Mesenteric fat pad (tissue), 1 donor: ENCODE data around the gene GNA14. TPM values are rescaled to one million over a fixed set of nuclear protein-coding genes. Genes with fewer than 3 reads are reported as not detected.
"Not testable (repeated sequence)": the region's sequence is repeated elsewhere in the genome, so short reads cannot be mapped to it uniquely, and the experiment has no call there.

Experiments
- DNase-seq: peaks from one replicate; pipeline ENCODE4 v3.0.0-alpha.2; 2020; ENCODE audit warnings: low spot score
- long read RNA-seq: library from polyadenylated mRNA; unstranded; transcript quantifications from one replicate; pipeline ENCODE4 v2.0.0, GENCODE V29; 2020
- total RNA-seq: library from RNA; stranded (reverse); fragmentation: NEBNext Ultra II Directional; extraction: Animal tissue kit (Norgen Biotek cat#: 25700); gene quantifications from one replicate; pipeline ENCODE4 v1.2.1, GENCODE V29; 2021
- donor health status: DM: yes; HTN: yes; CAD: no.

Gene GNA14
- 4.8 TPM for total RNA-seq
- long read RNA-seq, transcript GNA14-201 (7 exons, 2,482 nt), result major isoform, 20 of 38 reads
- long read RNA-seq, partial matches to known transcripts, result 8 of 38 reads
- long read RNA-seq, other reads (novel, unspliced or antisense), result 10 of 38 reads

DNA sequence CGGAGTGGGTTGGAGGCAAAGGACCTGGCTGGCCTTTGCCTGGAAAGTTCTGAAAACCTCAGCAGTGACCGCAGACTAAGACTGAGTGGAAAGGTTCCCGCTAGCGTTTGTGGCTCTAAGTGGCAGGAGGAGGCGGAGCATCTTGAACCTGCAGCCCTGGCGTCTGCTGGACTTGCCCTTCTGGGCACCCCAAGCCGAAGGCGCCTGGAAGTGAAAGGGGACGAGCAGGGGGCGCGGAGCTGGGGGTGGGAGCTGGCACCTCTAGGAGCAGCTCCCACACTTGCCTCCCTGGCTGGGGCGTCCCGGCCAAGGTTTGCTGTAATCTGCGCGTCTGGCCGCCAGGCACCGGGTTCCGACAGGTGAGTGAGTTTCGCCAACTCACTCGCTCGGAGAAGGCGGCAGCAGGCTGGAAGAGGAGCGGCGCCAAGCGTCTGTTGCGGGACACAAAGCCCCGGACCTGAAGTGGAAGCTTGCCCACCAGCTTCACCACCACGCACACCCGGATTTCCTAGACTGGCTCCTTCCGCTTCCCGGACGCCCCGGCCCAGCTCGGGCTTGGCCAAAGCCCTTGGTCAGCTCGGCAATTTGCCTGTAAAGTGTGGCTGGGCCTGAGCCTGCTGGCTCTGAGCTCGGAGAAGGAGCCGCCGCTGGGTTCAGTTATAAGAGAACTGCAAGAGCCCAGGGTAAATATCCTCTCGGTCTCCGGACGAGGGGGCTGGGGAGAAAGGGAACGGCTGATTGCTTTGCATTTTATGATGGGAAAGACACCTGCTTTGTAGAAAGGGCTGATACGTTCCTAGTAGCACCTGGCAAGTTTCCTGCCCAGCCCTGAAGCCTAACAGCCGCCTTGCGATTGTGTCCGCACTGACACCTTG is at the start of gene GNA14:
TSS of gene GNA14 (minus strand) at position 89 of the 875 bp plus-strand sequence. CDS start 529 bp downstream, outside the sequence.
- no peak for DNase-seq

DNA sequence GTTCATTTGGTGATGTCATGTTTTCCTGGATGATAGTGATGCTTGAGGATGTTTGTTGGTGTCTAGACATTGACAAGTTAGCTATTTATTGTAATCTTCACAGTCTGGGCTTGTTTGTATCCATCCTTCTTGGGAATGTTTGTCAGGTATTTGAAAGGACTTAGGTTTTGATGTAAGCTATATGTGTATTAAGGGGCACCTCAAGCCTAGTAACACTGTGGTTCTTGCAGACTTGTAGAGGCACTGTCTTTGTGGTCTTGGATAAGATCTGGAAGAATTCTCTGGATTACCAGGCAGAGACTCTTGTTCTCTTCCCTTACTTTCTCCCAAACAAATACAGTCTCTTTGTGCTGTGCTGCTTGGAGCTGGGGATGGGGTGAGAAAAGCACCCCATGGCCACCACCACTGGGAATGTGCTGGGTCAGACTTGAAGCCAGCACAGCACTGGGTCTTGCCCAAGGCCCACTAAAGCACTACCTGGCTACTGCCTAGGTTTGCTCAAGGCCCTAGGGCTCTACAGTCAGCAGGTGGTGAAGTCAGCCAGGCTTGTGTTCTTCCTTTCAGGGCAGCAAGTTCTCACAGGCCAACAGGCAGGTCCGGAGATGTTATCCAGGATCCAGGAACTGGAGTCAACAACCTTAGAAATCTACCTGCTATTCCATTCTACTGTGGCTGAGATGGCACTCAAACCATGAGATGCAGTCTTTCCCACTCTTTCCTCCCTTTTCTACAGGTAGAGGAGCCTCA is 49.3 kb upstream of the GNA14 start:
- no peak for DNase-seq

DNA sequence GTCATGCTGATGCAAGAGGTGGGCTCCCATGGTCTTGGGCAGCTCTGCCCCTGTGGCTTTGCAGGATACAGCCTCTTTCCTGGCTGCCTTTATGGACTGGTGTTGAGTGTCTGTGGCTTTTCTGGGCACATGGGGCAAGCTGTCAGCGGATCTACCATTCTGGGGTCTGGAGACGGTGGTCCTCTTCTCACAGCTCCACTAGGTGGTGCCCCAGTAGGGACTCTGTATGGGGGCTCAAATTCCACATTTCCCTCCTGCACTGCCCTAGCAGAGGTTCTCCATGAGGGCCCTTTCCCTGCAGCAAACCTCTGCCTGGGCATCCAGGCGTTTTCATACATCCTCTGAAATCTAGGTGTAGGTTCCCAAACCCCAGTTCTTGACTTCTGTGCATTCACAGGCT is 42.6 kb upstream of the GNA14 start:
- not testable (repeated sequence) for DNase-seq

DNA sequence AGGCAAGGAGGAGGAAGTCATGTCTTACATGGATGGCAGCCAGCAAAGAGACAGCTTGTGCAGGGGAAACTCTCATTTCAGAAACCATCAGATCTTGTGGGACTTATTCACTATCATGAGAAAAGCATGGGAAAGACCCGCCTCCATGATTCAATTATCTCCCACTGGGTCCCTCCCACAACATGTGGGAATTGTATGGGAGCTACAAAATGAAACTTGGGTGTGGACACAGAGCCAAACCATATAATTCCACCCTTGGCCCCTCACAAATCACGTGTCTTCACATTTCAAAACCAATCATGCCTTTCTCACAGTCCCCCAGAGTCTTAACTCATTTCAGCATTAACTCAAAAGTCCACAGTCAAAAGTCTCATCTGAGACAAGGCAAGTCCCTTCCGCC is 42.0 kb upstream of the GNA14 start:
- DNase-seq, result not testable (repeated sequence)

DNA sequence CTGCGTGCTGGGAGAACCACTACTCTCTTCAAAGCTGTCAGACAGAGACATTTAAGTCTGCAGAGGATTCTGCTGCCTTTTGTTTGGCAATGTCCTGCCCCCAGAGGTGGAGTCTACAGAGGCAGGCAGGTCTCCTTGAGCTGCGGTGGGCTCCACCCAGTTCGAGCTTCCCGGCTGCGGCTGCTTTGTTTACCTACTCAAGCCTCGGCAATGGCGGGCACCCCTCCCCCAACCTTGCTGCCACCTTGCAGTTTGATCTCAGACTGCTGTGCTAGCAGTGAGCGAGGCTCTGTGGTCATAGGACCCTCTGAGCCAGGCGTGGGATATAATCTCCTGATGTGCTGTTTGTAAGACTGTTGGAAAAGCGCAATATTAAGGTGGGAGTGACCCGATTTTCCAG is 39.6 kb upstream of the GNA14 start:
- DNase-seq, result not testable (repeated sequence)

DNA sequence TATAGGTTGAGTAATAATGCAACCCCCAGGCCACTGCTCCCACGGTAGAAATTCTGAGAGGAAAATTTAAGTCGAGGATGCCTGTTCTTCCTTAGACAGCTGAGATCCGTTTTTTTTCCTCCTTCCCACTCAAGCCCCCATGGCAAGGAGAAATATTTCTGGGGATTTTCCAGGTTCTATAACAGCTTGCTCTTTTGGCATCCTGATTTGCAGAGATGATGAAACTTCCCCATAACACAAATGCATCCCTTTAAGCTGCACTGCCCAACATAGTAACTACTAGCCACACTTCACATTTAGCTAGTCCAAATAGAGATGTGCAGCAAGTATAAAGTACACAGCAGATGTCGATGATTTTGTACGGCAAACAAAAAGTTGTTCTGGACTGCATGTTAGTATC is 32.5 kb upstream of the GNA14 start:
- DNase-seq, result no peak

DNA sequence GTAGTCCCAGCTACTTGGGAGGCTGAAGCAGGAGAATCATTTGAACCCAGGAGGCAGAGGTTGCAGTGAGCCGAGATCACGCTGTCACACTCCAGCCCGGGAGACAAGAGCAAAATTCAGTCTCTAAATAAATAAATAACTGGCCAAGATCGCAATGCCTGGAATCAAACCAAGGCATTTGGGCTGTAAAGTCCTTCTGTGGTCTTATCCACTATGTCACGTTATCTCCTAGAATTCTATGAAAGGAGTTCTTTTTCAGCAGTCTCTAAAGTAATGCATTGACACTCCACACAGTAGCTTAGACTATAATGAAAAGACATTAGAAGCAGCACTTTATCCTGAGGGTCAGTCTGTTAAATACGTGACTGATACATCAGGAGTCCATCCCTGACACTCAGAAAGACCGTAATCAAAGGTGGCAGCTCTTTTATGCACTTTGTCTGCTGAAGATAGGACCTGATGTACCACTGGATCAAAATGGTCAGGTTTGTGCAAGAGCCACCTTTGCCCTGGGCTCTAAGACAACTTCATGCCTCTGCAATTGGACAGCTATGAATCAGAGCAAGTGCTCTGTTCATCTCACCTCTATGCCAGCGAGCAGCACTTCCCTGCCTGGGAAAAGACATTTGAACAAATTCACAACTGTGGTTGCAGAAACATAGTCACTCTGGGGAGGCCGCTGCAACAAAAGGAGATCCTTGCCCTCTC is 31.7 kb upstream of the GNA14 start:
- DNase-seq, result no peak

DNA sequence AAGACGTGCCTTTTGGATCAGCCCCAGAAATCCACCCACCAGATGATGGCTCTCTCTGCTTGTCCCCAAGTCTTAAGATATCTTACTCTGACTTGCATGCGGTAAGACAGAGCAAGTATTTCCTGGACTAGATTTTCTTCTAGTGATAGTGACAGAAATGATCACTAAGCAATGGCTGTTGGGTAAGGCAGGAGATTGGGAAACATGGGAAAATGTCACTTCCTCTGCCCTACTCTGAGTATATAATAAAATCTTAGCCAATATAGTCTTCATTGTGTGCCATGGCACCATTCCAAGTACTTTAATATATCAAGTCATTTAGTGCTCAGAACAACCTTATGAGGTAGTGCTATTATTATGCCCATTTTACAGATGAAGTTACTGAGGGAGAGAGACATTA is 31.0 kb upstream of the GNA14 start:
- no peak for DNase-seq

DNA sequence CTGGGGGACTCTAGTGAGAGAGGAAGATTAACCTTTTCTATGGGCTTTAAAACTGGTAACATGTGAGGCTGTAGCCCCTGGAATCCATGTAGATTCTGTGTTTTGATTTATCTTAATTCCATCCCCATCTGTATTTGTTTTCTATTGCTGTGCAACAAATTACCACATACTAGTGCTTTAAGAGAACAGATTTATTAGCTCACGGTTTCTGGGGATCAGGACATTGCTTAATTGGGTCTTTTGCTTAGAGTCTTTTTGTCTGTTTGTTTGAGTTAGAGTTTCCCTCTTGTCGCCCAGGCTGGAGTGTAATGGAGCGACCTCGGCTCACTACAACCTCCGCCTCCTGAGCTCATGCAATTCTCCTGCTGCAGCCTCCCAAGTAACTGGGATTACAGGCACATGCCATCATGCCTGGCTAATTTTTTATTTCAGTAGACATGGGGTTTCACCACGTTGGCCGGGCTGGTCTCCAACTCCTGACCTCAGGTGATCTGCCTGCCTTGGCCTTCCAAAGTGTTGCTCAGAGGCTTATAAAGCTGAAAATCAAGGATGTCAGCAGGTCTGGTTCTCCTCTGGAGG is 29.9 kb upstream of the GNA14 start:
- DNase-seq, result no peak

DNA sequence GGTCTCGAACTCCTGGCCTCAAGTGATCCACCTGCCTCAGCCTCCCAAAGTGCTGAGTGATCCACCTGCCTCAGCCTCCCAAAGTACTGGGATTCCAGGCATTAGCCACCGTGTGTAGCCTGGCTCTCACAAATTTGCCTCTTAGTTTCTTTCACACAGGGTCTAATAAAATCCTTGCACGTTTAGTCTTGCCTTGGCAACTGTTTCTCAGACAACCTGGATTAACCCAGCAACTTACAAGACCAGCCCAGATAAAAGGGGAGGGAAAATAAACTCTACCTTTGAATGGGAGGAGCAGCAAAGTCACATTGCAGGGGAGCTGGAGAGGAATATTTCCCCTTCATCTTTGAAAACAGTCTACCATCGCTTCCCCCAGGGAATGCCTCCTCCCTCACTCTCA is 29.3 kb upstream of the GNA14 start:
- no peak for DNase-seq

DNA sequence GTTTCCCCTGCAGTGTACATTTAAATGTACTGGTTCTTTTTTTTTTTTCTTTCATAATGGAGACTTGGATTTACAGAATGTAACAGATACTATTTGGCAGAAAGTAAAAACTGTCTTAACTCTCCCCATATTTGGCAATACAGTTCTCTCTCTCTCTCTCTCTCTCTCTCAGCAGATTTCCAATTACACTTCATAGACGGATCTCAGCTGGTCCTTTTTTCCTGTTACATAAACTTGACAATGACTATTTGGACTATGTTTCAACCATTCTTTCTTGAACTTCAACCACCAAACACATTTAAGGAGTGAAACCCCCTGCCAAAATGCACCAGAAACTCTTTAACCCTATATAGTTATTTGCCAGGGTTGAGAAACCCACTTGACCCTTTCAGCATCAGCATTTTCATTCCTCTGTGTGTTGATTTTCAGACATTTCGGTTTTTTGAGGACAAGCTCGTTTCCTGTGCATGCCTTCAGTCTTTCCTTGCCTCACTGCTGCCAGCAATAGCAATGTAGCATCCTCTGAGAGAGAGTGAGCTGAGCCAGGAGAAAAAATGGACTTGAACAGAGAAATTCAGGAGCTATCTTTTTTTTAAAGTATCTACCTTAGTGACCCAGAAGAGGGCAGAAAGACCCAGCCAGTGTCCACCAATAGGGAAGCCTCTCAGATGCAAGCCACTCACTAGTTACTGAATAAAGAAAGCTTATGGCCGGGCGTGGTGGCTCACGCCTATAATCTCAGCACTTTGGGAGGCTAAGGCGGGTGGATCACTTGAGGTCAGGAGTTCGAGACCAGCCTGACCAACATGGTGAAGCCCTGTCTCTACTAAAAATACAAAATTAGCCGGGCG is 26.0 kb upstream of the GNA14 start:
- no peak for DNase-seq

DNA sequence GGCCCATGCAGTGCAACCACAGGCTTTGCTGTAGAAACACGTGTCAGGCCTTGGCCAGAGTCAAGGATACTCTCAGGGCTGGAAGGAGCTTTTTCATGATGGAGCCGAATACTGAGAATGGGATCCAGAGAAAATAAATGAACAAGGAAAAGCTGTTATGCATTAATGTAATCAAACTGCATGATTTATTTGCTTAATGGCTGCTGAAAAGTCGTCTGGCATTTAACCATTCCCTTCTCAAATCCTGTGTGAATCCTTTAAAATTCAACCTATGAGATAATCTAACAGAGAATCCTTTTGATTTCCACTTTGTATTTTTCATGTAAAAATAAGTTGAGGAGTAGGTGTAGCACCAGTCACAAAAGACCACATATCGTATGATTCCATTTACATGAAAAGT is 24.1 kb upstream of the GNA14 start:
- DNase-seq, result no peak

DNA sequence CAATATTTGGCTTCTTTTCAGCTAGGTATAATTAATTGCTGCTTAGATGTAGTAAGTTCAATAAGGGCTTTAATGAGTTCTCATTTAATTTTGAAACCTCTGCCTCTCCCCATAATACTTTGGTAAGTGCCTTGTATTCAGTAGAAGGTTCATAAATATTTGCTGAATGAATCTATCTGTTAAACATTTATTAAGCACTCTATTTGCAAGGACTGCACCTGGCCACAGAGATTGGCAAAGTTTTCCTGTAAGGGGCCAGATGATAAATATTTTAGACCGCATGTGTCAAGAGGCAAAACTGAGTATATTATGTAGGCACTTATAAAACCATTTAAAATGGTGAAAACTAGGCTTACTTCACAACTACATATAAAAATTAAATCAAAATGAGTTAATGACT is 19.0 kb upstream of the GNA14 start:
- DNase-seq, result no peak

DNA sequence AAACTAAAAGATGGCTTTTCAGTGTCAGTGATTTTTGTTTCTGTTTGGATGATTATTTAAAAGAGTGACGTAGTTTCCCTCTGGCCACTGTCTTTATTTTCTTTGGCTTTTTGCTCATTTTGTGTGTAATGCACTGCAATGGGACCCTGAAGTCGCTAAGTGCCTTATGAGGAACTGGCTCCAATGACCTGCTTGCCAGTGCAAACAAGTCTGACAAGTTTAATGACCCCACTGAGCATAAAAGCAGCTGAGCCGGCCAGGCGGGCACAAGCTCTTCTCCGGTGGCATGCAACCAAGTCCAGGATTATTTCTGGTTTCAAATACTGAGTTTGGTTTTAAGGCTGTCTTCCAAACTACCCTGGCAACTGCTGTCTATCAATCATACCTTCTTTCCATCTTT is 15.6 kb upstream of the GNA14 start:
- no peak for DNase-seq

DNA sequence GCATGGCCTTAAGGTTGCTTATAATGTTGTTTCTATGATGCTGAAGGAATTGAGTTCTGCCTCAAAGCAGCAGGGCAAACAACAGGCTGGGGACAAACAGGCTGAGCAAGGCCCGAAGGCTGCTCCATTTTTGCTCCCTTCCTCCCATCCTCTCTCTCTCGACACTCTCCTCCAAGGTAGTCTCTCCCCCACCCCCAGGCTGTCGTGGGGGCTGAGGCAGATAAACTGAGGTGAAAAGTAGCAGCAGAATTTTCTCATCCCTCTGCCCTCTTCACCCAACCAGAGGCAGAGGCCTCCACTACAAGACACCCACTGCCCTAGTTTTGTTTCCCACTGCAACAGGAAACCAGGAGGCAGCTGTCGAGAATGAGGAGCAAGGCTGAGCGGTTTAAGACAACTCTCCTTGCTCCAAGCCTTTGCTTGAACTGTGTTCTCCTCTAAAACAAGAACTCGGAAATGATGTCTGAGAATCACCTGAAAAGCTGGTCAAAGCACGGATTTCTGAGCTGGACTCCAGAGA is 13.5 kb upstream of the GNA14 start:
- DNase-seq, result no peak

DNA sequence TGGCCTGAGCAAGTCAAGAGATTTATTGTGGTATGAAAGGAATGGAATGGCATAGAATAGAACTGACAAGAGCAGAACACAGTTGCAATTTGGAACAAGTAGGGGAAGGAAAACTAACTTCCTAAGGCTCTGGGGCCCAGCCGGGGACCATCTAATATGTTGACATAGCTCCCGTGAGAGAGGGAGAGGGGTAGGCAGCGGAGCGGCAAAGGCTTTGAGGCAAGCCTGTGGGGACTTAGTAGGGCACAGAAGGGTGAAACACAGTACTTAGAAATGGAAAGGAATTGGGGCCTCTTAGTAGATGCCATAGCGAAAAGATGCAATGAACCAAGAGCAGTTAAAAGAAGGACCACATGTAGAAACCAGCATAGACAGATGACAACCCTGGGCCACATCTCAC is 11.8 kb upstream of the GNA14 start:
- no peak for DNase-seq

DNA sequence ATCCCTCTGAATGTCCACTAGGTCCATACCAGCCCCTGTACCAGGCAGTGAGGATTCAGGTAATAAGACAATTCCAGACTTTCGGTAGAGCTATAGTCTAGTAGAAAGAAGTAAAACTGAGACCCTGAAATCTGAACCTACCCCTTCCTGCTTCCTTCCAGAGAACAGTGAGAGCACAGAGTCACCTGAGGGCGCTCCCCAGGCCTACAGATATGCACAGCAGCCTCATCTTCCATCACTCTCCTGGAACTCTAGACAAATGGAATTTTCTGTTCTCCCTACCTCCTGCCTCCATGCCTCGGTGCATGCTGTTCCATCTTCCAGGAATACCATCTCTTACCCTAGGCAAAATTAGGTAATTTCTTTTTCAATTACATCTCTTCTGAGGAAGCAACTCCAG is 3.1 kb upstream of the GNA14 start:
- DNase-seq, result no peak

DNA sequence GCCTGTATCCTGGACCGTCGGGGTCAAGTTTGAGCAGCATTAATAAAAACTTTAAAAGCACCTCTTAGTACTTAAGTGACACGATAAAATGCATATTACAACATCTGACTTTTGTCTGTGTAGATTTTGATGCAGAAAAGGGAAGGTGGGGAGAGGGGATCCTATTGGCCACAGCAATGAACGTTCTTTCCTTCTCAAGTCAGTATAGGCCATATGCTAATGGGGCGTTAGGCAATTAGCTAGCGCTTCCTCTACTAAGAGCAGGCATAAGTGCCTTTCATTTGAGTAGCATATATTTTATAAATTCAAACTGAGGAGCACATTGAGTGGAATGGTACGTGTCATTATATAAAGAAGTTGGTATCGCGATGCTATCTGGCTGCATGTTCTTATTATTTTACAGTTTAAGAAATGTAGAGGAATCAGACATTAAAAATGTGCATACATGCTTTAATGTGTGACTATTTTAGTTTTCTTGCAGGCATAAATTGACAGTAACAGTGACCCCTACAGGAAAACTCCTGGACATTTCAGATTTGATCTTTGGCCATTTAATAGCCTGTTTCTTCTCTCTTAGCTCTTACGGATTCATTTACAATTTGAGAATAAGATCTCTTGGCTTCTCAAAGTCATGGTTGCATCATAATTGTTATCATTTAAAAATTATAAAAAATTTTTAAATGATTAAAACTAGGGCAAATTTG is 1.1 kb upstream of the GNA14 start:
- DNase-seq, result no peak
